Vagina (tissue), 2 donors: Measurements from ENCODE around the gene WASL.
"Not testable (repeated sequence)": the region's sequence is repeated elsewhere in the genome, so short reads cannot be mapped to it uniquely, and the experiment has no call there.

ENCODE experiments used
- POLR2A ChIP-seq, 2 donors: fragments of 450-650 bp; IDR thresholded peaks; one replicate each; pipeline ENCODE4 v1.6.1; 2017; ENCODE audit warnings: antibody characterized with exemption in 2 of 2, mild to moderate bottlenecking in 2 of 2, moderate library complexity in 2 of 2
- TF ChIP-seq, protein P1 (sequence below), 3 experiments: fragments of 450-650 bp in 2 of 3; fragments of 200-600 bp in 1 of 3; sonication (generic) in 1 of 3; IDR thresholded peaks; one replicate each; pipeline ENCODE4 v1.5.1; 2017 to 2019; ENCODE audit warnings: antibody characterized with exemption in 3 of 3, mild to moderate bottlenecking in 2 of 3, moderate library complexity in 2 of 3

DNA sequence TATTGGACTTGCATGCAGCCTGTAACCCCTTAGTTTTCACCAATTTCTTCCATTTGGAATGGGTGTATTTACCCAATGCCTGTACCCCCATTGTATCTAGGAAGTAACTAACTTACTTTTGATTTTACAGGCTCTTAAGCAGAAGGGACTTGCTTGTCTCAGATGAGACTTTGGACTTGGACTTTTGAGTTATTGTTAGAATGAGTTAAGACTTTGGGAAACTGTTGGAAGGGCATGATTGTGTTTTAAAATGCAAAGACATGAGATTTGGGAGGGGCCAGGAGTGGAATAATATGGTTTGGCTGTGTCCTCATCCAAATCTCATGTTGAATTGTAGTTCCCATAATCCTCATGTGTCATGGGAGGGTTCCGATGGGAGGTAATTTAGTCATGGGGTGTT lies 46.3 kb upstream of the WASL start:
- TF ChIP-seq, protein P1, sequence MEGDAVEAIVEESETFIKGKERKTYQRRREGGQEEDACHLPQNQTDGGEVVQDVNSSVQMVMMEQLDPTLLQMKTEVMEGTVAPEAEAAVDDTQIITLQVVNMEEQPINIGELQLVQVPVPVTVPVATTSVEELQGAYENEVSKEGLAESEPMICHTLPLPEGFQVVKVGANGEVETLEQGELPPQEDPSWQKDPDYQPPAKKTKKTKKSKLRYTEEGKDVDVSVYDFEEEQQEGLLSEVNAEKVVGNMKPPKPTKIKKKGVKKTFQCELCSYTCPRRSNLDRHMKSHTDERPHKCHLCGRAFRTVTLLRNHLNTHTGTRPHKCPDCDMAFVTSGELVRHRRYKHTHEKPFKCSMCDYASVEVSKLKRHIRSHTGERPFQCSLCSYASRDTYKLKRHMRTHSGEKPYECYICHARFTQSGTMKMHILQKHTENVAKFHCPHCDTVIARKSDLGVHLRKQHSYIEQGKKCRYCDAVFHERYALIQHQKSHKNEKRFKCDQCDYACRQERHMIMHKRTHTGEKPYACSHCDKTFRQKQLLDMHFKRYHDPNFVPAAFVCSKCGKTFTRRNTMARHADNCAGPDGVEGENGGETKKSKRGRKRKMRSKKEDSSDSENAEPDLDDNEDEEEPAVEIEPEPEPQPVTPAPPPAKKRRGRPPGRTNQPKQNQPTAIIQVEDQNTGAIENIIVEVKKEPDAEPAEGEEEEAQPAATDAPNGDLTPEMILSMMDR (IDR thresholded peaks at IDR 0.05), result not testable (repeated sequence)
- not testable (repeated sequence) for TF ChIP-seq POLR2A (IDR thresholded peaks at IDR 0.05)
